GM10266 (cell line): ENCODE measurements around the gene ANKIB1.

Source experiments
- DNase-seq: peaks from one replicate; pipeline ENCODE4 v3.0.0; 2012; ENCODE audit errors: extremely low spot score
- CTCF ChIP-seq: IDR thresholded peaks from 2 replicates; pipeline ENCODE4 v1.5.1; 2012; ENCODE audit warnings: mild to moderate bottlenecking, low read depth; ENCODE audit not compliant: control insufficient read depth, insufficient read depth; ENCODE audit errors: missing control alignments

ANKIB1 gene

GRCh38 chr7:92228742-92229141 lies 17.0 kb upstream of the ANKIB1 start:
- TF ChIP-seq CTCF: no peak
- no peak for DNase-seq

- no peak for DNase-seq
- TF ChIP-seq CTCF: no peak
Observed at GRCh38 chr7:92230547-92230946, 15.2 kb upstream of the ANKIB1 start.

- TF ChIP-seq CTCF: no peak
- DNase-seq: no peak
Observed at GRCh38 chr7:92242972-92243371, 2.8 kb upstream of the ANKIB1 start.

GRCh38 chr7:92244808-92245486 lies 827 bp upstream of the ANKIB1 start:
- peak; percentile 19 for DNase-seq
- no peak for TF ChIP-seq CTCF

- peak; percentile 48 for DNase-seq
- TF ChIP-seq CTCF: no peak
Observed at GRCh38 chr7:92246360-92247101, 757 bp downstream of the ANKIB1 start.

- no peak for TF ChIP-seq CTCF
- DNase-seq: no peak
Observed at GRCh38 chr7:92250603-92251002, 4.8 kb downstream of the ANKIB1 start.

- DNase-seq: no peak
- TF ChIP-seq CTCF: no peak
Observed at GRCh38 chr7:92251181-92251580, 5.4 kb downstream of the ANKIB1 start.
